K562 (cell line): Measurements from ENCODE around the gene PCBP4. TPM values are rescaled to one million over a fixed set of nuclear protein-coding genes. Genes with fewer than 3 reads are reported as not detected.

ENCODE experiments used
- ATAC-seq: fragments of 200-7000 bp; cut with Tn5 transposase; 3 replicates; pipeline ENCODE4 v1.9.1; 2020; ENCODE audit warnings: moderate library complexity
- BruUV-seq: library from RNA; stranded (reverse); fragments of 400-500 nt; replicated peaks from 2 replicates; lab custom pipeline; 2021; lab: Mats Ljungman, UMichigan
- CTCF ChIA-PET: fragments of 300-600 bp; formaldehyde crosslinking; extraction: SDS; loops from one replicate; lab custom pipeline; 2021; ENCODE audit warnings: low intra/inter-chr PET ratio; lab: Yijun Ruan, JAX
- POLR2A ChIA-PET: fragments of 300-600, 350-650 bp; sonication (Branson Sonifier 250); formaldehyde crosslinking; extraction: SDS; loops from one replicate; lab custom pipeline; 2021; ENCODE audit warnings: antibody characterized with exemption, inconsistent platforms; lab: Yijun Ruan, JAX
- DNase-seq, 4 experiments: peaks; one replicate each; pipeline versions ENCODE4 v3.0.0 to v3.0.0-alpha.2; 2011 to 2018; ENCODE audit warnings: low spot score in 3 of 4, mixed read lengths in 3 of 4; ENCODE audit errors: extremely low read depth in 1 of 4
- FAIRE-seq: peaks from 2 replicates; lab custom pipeline; 2011; peaks lifted over from hg19 to GRCh38; lab: Jason Lieb, UNC
- H2AFZ ChIP-seq: 2 replicates; pipeline ENCODE4 v1.6.0; 2011; ENCODE audit warnings: low read depth, low read length, control low read depth, inconsistent platforms
- H3K27ac ChIP-seq: fragments of 200-600 bp; 3 replicates; pipeline ENCODE4 v1.8.0; 2011; ENCODE audit warnings: low read depth, mild to moderate bottlenecking, control low read depth, inconsistent platforms, low read length, moderate library complexity, mixed read lengths; ENCODE audit errors: extremely low read depth
- H3K27me3 ChIP-seq, 2 experiments: fragments of 300-600 bp in 1 of 2; 2 replicates in 1 of 2; 3 replicates in 1 of 2; pipeline versions ENCODE4 v1.6.0 to v1.8.0; 2011; ENCODE audit warnings: inconsistent platforms in 2 of 2, low read length in 2 of 2, mild to moderate bottlenecking in 1 of 2, mixed read lengths in 1 of 2, moderate library complexity in 1 of 2; ENCODE audit not compliant: control insufficient read depth in 2 of 2, insufficient read depth in 2 of 2
- H3K36me3 ChIP-seq: fragments of 300-600 bp; 3 replicates; pipeline ENCODE4 v1.8.0; 2011; ENCODE audit warnings: mild to moderate bottlenecking, low read length, inconsistent platforms; ENCODE audit not compliant: control insufficient read depth, insufficient read depth
- H3K4me1 ChIP-seq, 2 experiments: fragments of 200-600 bp in 1 of 2; replicated peaks in 1 of 2; 2 replicates in 1 of 2; 3 replicates in 1 of 2; pipeline versions ENCODE4 v1.5.1 to v1.8.0; 2011; ENCODE audit warnings: inconsistent platforms in 2 of 2, low read length in 2 of 2, mild to moderate bottlenecking in 1 of 2, mixed read lengths in 1 of 2, moderate library complexity in 1 of 2; ENCODE audit not compliant: control insufficient read depth in 2 of 2, insufficient read depth in 2 of 2
- H3K4me2 ChIP-seq: 2 replicates; pipeline ENCODE4 v1.6.1; 2011; ENCODE audit warnings: low read length, control low read depth, inconsistent platforms, mixed read lengths; ENCODE audit not compliant: insufficient read depth
- H3K4me3 ChIP-seq: fragments of 200-600 bp; sonication (generic), shearing (Covaris generic); 2 replicates; pipeline ENCODE4 v1.5.1; 2016; ENCODE audit warnings: control low read depth, inconsistent platforms
- H3K79me2 ChIP-seq: fragments of 200-600 bp; 3 replicates; pipeline ENCODE4 v1.8.0; 2011; ENCODE audit warnings: low read length, inconsistent platforms; ENCODE audit not compliant: control insufficient read depth, insufficient read depth
- H3K9ac ChIP-seq, 2 experiments: 2 replicates each; pipeline versions ENCODE4 v1.6.0 to v1.6.1; 2011; ENCODE audit warnings: low read depth in 2 of 2, low read length in 2 of 2, control low read depth in 1 of 2, inconsistent platforms in 1 of 2, mild to moderate bottlenecking in 1 of 2, mixed read lengths in 1 of 2; ENCODE audit not compliant: insufficient read depth in 1 of 2
- H3K9me1 ChIP-seq: one replicate; pipeline ENCODE4 v1.6.0; 2011; ENCODE audit warnings: inconsistent platforms, mild to moderate bottlenecking, low read length, moderate library complexity; ENCODE audit not compliant: control insufficient read depth, insufficient read depth
- H3K9me3 ChIP-seq: replicated peaks from 2 replicates; pipeline ENCODE4 v1.5.1; 2011; ENCODE audit warnings: low read depth, low read length, inconsistent platforms; ENCODE audit not compliant: control insufficient read depth, insufficient read depth
- H4K20me1 ChIP-seq: replicated peaks from 2 replicates; pipeline ENCODE4 v1.6.1; 2011; ENCODE audit warnings: low read length, inconsistent platforms, mixed read lengths; ENCODE audit not compliant: control insufficient read depth, insufficient read depth
- ARID1B ChIP-seq: fragments of 450-650 bp; IDR thresholded peaks from 2 replicates; pipeline ENCODE4 v1.6.1; 2016; ENCODE audit warnings: antibody characterized with exemption, mild to moderate bottlenecking, inconsistent platforms
- BACH1 ChIP-seq: fragments of 200-800 bp; sonication (Bioruptor generic); IDR thresholded peaks from 2 replicates; pipeline ENCODE4 v1.6.1; 2016; ENCODE audit warnings: missing genetic modification characterization, missing compliant biosample characterization
- BRCA1 ChIP-seq, 2 experiments: fragments of 450-650 bp in 1 of 2; sonication (generic) in 1 of 2; formaldehyde crosslinking in 1 of 2; IDR thresholded peaks; 2 replicates each; pipeline versions ENCODE4 v1.5.0 to v1.6.1; 2017 to 2020; ENCODE audit warnings: mild to moderate bottlenecking in 1 of 2, missing genetic modification reagents in 1 of 2
- CBX1 ChIP-seq: sonication (generic); IDR thresholded peaks from 2 replicates; pipeline ENCODE4 v1.6.1; 2016; ENCODE audit warnings: antibody characterized with exemption, low read depth, mild to moderate bottlenecking
- CCAR2 ChIP-seq: fragments of 200-400 bp; formaldehyde crosslinking; IDR thresholded peaks from 2 replicates; pipeline ENCODE4 v1.6.1; 2017; ENCODE audit warnings: mild to moderate bottlenecking, low read depth, low read length
- JUND ChIP-seq, 2 experiments: IDR thresholded peaks; 2 replicates in 1 of 2; 3 replicates in 1 of 2; pipeline ENCODE4 v1.6.1; 2011; ENCODE audit warnings: borderline replicate concordance in 2 of 2, low read depth in 2 of 2, low read length in 2 of 2, improper control_type of control experiment in 1 of 2, missing biosample characterization in 1 of 2, missing genetic modification characterization in 1 of 2, missing genetic modification reagents in 1 of 2
- KLF1 ChIP-seq: fragments of 450-650 bp; IDR thresholded peaks from 2 replicates; pipeline ENCODE4 v1.6.1; 2016; ENCODE audit warnings: missing genetic modification characterization, missing compliant biosample characterization
- LARP7 ChIP-seq: fragments of 450-650 bp; IDR thresholded peaks from 2 replicates; pipeline ENCODE4 v1.6.1; 2016
- LEF1 ChIP-seq: fragments of 450-650 bp; IDR thresholded peaks from 2 replicates; pipeline ENCODE4 v1.6.1; 2016; ENCODE audit warnings: mild to moderate bottlenecking
- MLLT1 ChIP-seq, 2 experiments: fragments of 450-650 bp; IDR thresholded peaks; 2 replicates each; pipeline ENCODE4 v1.6.1; 2016
- MTA1 ChIP-seq: fragments of 450-650 bp; IDR thresholded peaks from 2 replicates; pipeline ENCODE4 v1.6.1; 2017; ENCODE audit warnings: borderline replicate concordance
- MTA2 ChIP-seq: fragments of 450-650 bp; IDR thresholded peaks from 2 replicates; pipeline ENCODE4 v1.6.1; 2016; ENCODE audit warnings: low read depth
- NFIC ChIP-seq: fragments of 450-650 bp; IDR thresholded peaks from 2 replicates; pipeline ENCODE4 v1.6.1; 2017; ENCODE audit warnings: mild to moderate bottlenecking, inconsistent platforms
- NFRKB ChIP-seq: fragments of 450-650 bp; IDR thresholded peaks from 2 replicates; pipeline ENCODE4 v1.6.1; 2016; ENCODE audit warnings: low read depth
- NR2C2 ChIP-seq, 2 experiments: fragments of 200-800 bp in 1 of 2; sonication (Bioruptor generic) in 1 of 2; sonication (generic) in 1 of 2; formaldehyde crosslinking in 1 of 2; IDR thresholded peaks; 2 replicates each; pipeline versions ENCODE4 v1.6.1 to v1.8.0; 2016 to 2022; ENCODE audit warnings: mild to moderate bottlenecking in 1 of 2, missing compliant biosample characterization in 1 of 2, missing genetic modification characterization in 1 of 2, missing genetic modification reagents in 1 of 2
- POLR2H ChIP-seq: IDR thresholded peaks from 2 replicates; pipeline ENCODE4 v1.6.1; 2016; ENCODE audit warnings: missing genetic modification characterization, low read depth, mild to moderate bottlenecking, control low read depth, missing compliant biosample characterization, moderate library complexity
- RNF219 ChIP-seq: fragments of 250-450 bp; sonication (Bioruptor Pico); IDR thresholded peaks from 2 replicates; pipeline ENCODE4 v1.5.0; 2022; ENCODE audit warnings: mild to moderate bottlenecking
- RUNX1 ChIP-seq: sonication (generic); IDR thresholded peaks from 2 replicates; pipeline ENCODE4 v1.6.1; 2016; ENCODE audit warnings: antibody characterized with exemption, low read depth
- ZNF431 ChIP-seq: sonication (generic); formaldehyde crosslinking; IDR thresholded peaks from 2 replicates; pipeline ENCODE4 v1.8.0; 2022; ENCODE audit warnings: mild to moderate bottlenecking, missing genetic modification reagents
- WGBS: fragments of 100-300 bp; shearing (Covaris generic); methylation state at CpG from one replicate; pipeline ENCODE4 v1.1.6; 2016; ENCODE audit warnings: low coverage, mixed read lengths; ENCODE audit not compliant: insufficient coverage; ENCODE audit errors: missing lambda C conversion rate; 5-methylcytosine and 5-hydroxymethylcytosine counted together
- in situ Hi-C: fragments of 300-500 bp; cut with MboI; formaldehyde crosslinking; loops from 4 replicates; pipeline ENCODE4 v1.15.0; 2018; ENCODE audit warnings: inconsistent platforms, mixed read lengths
- intact Hi-C: fragments of 100-400 bp; cut with micrococcal nuclease; formaldehyde crosslinking; loops from 2 replicates; pipeline ENCODE4 v1.14.2; 2022
- polyA plus RNA-seq, 8 experiments: library from polyadenylated mRNA; depleted of rRNA in 4 of 8; stranded (reverse) in 5 of 8; unstranded in 3 of 8; fragments of >200 nt; fragmentation: Nextera tagmentation in 2 of 8; fragmentation: Illumina TruSeq in 1 of 8; extraction: Ambion mirVana in 2 of 8; extraction: Trizol in 1 of 8; gene quantifications; 2 replicates each; pipeline versions ENCODE4 v1.2.1 to v1.2.3, GENCODE V29; 2011 to 2014; ENCODE audit warnings: inconsistent platforms in 1 of 8, missing spikeins in 1 of 8
- total RNA-seq, 7 experiments: library from RNA; depleted of rRNA in 6 of 7; stranded (reverse); fragments of >200 nt in 6 of 7; fragmentation: Illumina TruSeq in 2 of 7; extraction: Trizol in 2 of 7; gene quantifications; 2 replicates each; pipeline versions ENCODE4 v1.2.1 to v1.2.3, GENCODE V29; 2011 to 2021; ENCODE audit warnings: low replicate concordance in 1 of 7

The PCBP4 gene
- total and polyA plus RNA-seq, 9 of the 15 experiments (the other 6 are each of a cell fraction or from before 2014, with no cell fraction given), result 0.06 to 5.8 (median 2.6) TPM

- H3K79me2 ChIP-seq, result peaks cover 47% of the 10 kb centered on the region
- peak; percentile 52 for ATAC-seq
- peak in 3 of 4 experiments; percentile 25 to 57 (median 36) for DNase-seq
- peak overlapping the region; percentile 51; the same call in 1 of the 2 replicates for H2AFZ ChIP-seq
- peak overlapping the region; percentile 91 for H3K27ac ChIP-seq
- POLR2A ChIA-PET, result interaction anchor here (0.5 to 5.2 kb wide), 5 partner anchors 10 to 42 kb away, joined by 3 to 105 read pairs (median 4); partner anchors contain the start of genes ABHD14A, ABHD14B, PARP3 and RPL29
- no peaks in the 10 kb centered on the region for H4K20me1 ChIP-seq
- no peaks in the 10 kb centered on the region for H3K9me3 ChIP-seq
- FAIRE-seq, result no peak
- H3K27me3 ChIP-seq, result no peaks in the 10 kb centered on the region
- 2% methylated on average over 21 of the region's 22 CpGs for WGBS
- H3K9me1 ChIP-seq, result no peaks in the 10 kb centered on the region
- in situ Hi-C loops (no loop called here), intact Hi-C loops (loop anchor here (1.0 kb wide), 1 partner anchor 8 kb away; no protein-coding TSS in a partner anchor)
- peaks cover 28% of the 10 kb centered on the region; the same call in 2 of the 3 replicates for H3K36me3 ChIP-seq
- H3K4me2 ChIP-seq, result peak overlapping the region; percentile 96
- CTCF ChIA-PET, result no interaction called here
- peak overlapping the region; percentile 94 to 97 for H3K9ac ChIP-seq
- peak overlapping the region; percentile 55 for H3K4me3 ChIP-seq
- BruUV-seq, result TSS peak; percentile 92
- H3K4me1 ChIP-seq, result peaks cover 35 to 65% of the 10 kb centered on the region in 2 experiments; a peak in 4 of 5 replicates
- TF ChIP-seq BACH1 (tag) (no peak), ARID1B (no peak), NFIC (0 out of 2 replicates have a peak, but pooled peaks have one; percentile 23), BRCA1 (IDR thresholded peaks at IDR 0.05) (no peak), BRCA1 (CRISPR knock-in tag; IDR thresholded peaks at IDR 0.05) (no peak), KLF1 (tag) (0 out of 2 replicates have a peak, but pooled peaks have one; percentile 8), MTA2 (0 out of 2 replicates have a peak, but pooled peaks have one; percentile 10), JUND (IDR thresholded peaks at IDR 0.05; ENCODE audit: borderline replicate concordance, low read depth, low read length) (no peak), JUND (tag; IDR thresholded peaks at IDR 0.05; ENCODE audit: borderline replicate concordance, low read depth, low read length) (no peak), POLR2H (tag) (peak; percentile 92), LARP7 (0 out of 2 replicates have a peak, but pooled peaks have one; percentile 26), ZNF431 (CRISPR knock-in tag) (no peak), CCAR2 (no peak), RNF219 (no peak), NFRKB (peak; percentile 61), LEF1 (no peak), CBX1 (peak; percentile 81; the same call in 1 of the 2 replicates), NR2C2 (CRISPR knock-in tag; IDR thresholded peaks at IDR 0.05) (no peak), NR2C2 (tag; IDR thresholded peaks at IDR 0.05) (peak; percentile 71), RUNX1 (no peak), MLLT1 (IDR thresholded peaks at IDR 0.05) (peak; percentile 59 to 67; a peak in 2 of 4 replicates), MTA1 (no peak)
Measured at GRCh38 chr3:51983578-51984268, 16.5 kb upstream of the PCBP4 start.
